WTC11 (cell line): Measurements from ENCODE around the gene KCNJ14.
"Not testable (repeated sequence)": the region's sequence is repeated elsewhere in the genome, so short reads cannot be mapped to it uniquely, and the experiment has no call there.

Experiments used
- GTF2I ChIP-seq: fragments of 250-450 bp; sonication (Bioruptor Pico); conservative IDR thresholded peaks from 2 replicates; pipeline ENCODE4 v1.4.0; 2021; ENCODE audit warnings: mild to moderate bottlenecking
- NFYB ChIP-seq: sonication (generic); formaldehyde crosslinking; conservative IDR thresholded peaks from 2 replicates; pipeline ENCODE4 v1.8.0; 2022; ENCODE audit warnings: low read depth, missing genetic modification reagents
- PREB ChIP-seq: sonication (generic); formaldehyde crosslinking; IDR thresholded peaks from 2 replicates; pipeline ENCODE4 v1.8.1; 2022; ENCODE audit warnings: mild to moderate bottlenecking, missing genetic modification reagents, moderate library complexity, borderline replicate concordance
- TF ChIP-seq, protein P1 (sequence below): fragments of 200-600 bp; IDR thresholded peaks from 2 replicates; pipeline ENCODE4 v1.8.0; 2022; ENCODE audit warnings: antibody characterized with exemption

DNA sequence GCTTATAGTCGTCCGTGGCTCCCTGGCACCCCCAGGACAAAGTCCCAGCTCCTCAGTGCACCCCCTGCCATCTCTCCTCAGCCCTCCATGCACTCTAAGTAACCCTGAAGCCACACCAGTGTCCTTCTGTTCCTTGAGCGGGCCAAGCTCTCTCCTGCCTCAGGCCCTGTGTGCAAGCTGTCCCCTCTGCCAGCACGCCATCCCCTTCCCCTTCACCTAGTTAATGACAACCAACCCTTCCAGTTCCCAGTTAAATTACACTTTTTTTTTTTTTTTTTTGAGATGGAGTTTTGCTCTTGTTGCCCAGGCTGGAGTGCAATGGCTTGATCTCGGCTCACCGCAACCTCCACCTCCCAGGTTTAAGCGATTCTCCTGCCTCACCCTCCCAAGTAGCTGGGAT lies 33.1 kb downstream of the KCNJ14 start:
- TF ChIP-seq GTF2I, NFYB, PREB (CRISPR knock-in tag): not testable (repeated sequence)
- TF ChIP-seq, protein P1, sequence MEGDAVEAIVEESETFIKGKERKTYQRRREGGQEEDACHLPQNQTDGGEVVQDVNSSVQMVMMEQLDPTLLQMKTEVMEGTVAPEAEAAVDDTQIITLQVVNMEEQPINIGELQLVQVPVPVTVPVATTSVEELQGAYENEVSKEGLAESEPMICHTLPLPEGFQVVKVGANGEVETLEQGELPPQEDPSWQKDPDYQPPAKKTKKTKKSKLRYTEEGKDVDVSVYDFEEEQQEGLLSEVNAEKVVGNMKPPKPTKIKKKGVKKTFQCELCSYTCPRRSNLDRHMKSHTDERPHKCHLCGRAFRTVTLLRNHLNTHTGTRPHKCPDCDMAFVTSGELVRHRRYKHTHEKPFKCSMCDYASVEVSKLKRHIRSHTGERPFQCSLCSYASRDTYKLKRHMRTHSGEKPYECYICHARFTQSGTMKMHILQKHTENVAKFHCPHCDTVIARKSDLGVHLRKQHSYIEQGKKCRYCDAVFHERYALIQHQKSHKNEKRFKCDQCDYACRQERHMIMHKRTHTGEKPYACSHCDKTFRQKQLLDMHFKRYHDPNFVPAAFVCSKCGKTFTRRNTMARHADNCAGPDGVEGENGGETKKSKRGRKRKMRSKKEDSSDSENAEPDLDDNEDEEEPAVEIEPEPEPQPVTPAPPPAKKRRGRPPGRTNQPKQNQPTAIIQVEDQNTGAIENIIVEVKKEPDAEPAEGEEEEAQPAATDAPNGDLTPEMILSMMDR = not testable (repeated sequence)
